HUES64 (cell line): ENCODE measurements around the gene TEKT2.

Experiments used
- H3K27ac ChIP-seq: 2 replicates; pipeline ENCODE4 v1.7.0; 2013; ENCODE audit warnings: low read depth, low read length, inconsistent platforms
- H3K27me3 ChIP-seq: 2 replicates; pipeline ENCODE4 v1.6.1; 2013; ENCODE audit warnings: mild to moderate bottlenecking, low read length; ENCODE audit not compliant: insufficient read depth
- H3K36me3 ChIP-seq: 2 replicates; pipeline ENCODE4 v1.6.1; 2013; ENCODE audit warnings: mild to moderate bottlenecking, low read length; ENCODE audit not compliant: insufficient read depth
- H3K4me1 ChIP-seq: 2 replicates; pipeline ENCODE4 v1.6.1; 2013; ENCODE audit warnings: mild to moderate bottlenecking, low read length, moderate library complexity; ENCODE audit not compliant: insufficient read depth
- H3K4me3 ChIP-seq: 2 replicates; pipeline ENCODE4 v1.5.1; 2013; ENCODE audit warnings: mild to moderate bottlenecking, low read length, moderate library complexity
- H3K9ac ChIP-seq: 2 replicates; pipeline ENCODE4 v1.6.1; 2013; ENCODE audit warnings: mild to moderate bottlenecking, low read depth, low read length
- H3K9me3 ChIP-seq: 2 replicates; pipeline ENCODE4 v1.6.1; 2013; ENCODE audit warnings: low read depth, low read length; ENCODE audit not compliant: insufficient read depth
- WGBS: fragments of 150-250, 120-280 bp; methylation state at CpG from one replicate; pipeline ENCODE4 v1.1.7; 2013; ENCODE audit warnings: missing lambda C conversion rate; 5-methylcytosine and 5-hydroxymethylcytosine counted together

Gene TEKT2

GRCh38 chr1:36087233-36088123, 3.6 kb downstream of the TEKT2 start:
- Histone ChIP-seq H3K36me3 (peaks cover 21% of the 10 kb centered on the region), H3K27me3 (no peaks in the 10 kb centered on the region; the same call in 1 of the 2 replicates), H3K27ac (no peak overlapping the region), H3K9ac (no peak overlapping the region), H3K9me3 (no peaks in the 10 kb centered on the region), H3K4me3 (no peak overlapping the region), H3K4me1 (peaks cover 6% of the 10 kb centered on the region; the same call in 1 of the 2 replicates)
- WGBS, result 92% methylated on average over 31 of the region's 31 CpGs

GRCh38 chr1:36088265-36088576, 4.3 kb downstream of the TEKT2 start:
- H3K9ac ChIP-seq, result peak overlapping the region; percentile 62
- H3K27ac ChIP-seq, result 0 out of 2 replicates have a peak overlapping the region, but pooled peaks have one; percentile 25
- H3K4me1 ChIP-seq, result peaks cover 6% of the 10 kb centered on the region; the same call in 1 of the 2 replicates

GRCh38 chr1:36088577-36089392, 4.9 kb downstream of the TEKT2 start, which contains the start of gene ADPRS:
ADPRS (plus strand) TSS chr1:36088892; CDS start chr1:36088905, 13 bp downstream.
- no peaks in the 10 kb centered on the region; the same call in 1 of the 2 replicates for H3K27me3 ChIP-seq
- H3K27ac ChIP-seq, result peak within 1 kb of the TSS; percentile 60; the same call in 1 of the 2 replicates
- peaks cover 6% of the 10 kb centered on the region; the same call in 1 of the 2 replicates for H3K4me1 ChIP-seq
- peaks cover 34% of the 10 kb centered on the region for H3K36me3 ChIP-seq
- H3K4me3 ChIP-seq, result peak within 1 kb of the TSS; percentile 99
- H3K9ac ChIP-seq, result peak within 1 kb of the TSS; percentile 79
- 1% methylated on average over 84 of the region's 84 CpGs for WGBS
- no peaks in the 10 kb centered on the region for H3K9me3 ChIP-seq

More at GRCh38 chr1:36088265-36088576, 4.3 kb downstream of the TEKT2 start:
- 40% methylated on average over 8 of the region's 8 CpGs for WGBS
- peaks cover 29% of the 10 kb centered on the region for H3K36me3 ChIP-seq
- H3K4me3 ChIP-seq, result peak overlapping the region; percentile 99
- H3K27me3 ChIP-seq, result no peaks in the 10 kb centered on the region; the same call in 1 of the 2 replicates
- H3K9me3 ChIP-seq, result no peaks in the 10 kb centered on the region

GRCh38 chr1:36089393-36090121, 5.7 kb downstream of the TEKT2 start:
- Histone ChIP-seq H3K4me1 (peaks cover 6% of the 10 kb centered on the region; the same call in 1 of the 2 replicates), H3K27me3 (no peaks in the 10 kb centered on the region; the same call in 1 of the 2 replicates), H3K27ac (peak overlapping the region; percentile 30; the same call in 1 of the 2 replicates), H3K9me3 (no peaks in the 10 kb centered on the region), H3K36me3 (peaks cover 42% of the 10 kb centered on the region), H3K9ac (peak overlapping the region; percentile 79), H3K4me3 (peak overlapping the region; percentile 99)
- 12% methylated on average over 32 of the region's 32 CpGs for WGBS

GRCh38 chr1:36091141-36091540, 7.2 kb downstream of the TEKT2 start:
- no peak overlapping the region for H3K27ac ChIP-seq
- no peaks in the 10 kb centered on the region for H3K9me3 ChIP-seq
- H3K9ac ChIP-seq, result no peak overlapping the region
- no peaks in the 10 kb centered on the region; the same call in 1 of the 2 replicates for H3K27me3 ChIP-seq
- peaks cover 6% of the 10 kb centered on the region; the same call in 1 of the 2 replicates for H3K4me1 ChIP-seq
- WGBS, result 93% methylated on average over 4 of the region's 4 CpGs
- no peak overlapping the region for H3K4me3 ChIP-seq
- H3K36me3 ChIP-seq, result peaks cover 58% of the 10 kb centered on the region

- H3K27ac ChIP-seq, result no peak overlapping the region
These were observed 7.8 kb downstream of the TEKT2 start for GRCh38 chr1:36091698-36092097.

GRCh38 chr1:36092166-36092797, 8.4 kb downstream of the TEKT2 start:
- WGBS, result 96% methylated on average over 17 of the region's 17 CpGs
- H3K4me1 ChIP-seq, result peaks cover 9% of the 10 kb centered on the region; the same call in 1 of the 2 replicates
- H3K27me3 ChIP-seq, result no peaks in the 10 kb centered on the region
- no peak overlapping the region for H3K9ac ChIP-seq
- peaks cover 61% of the 10 kb centered on the region for H3K36me3 ChIP-seq
- no peak overlapping the region for H3K4me3 ChIP-seq
- H3K27ac ChIP-seq, result no peak overlapping the region
- no peaks in the 10 kb centered on the region for H3K9me3 ChIP-seq

More at GRCh38 chr1:36091698-36092097, 7.8 kb downstream of the TEKT2 start:
- Histone ChIP-seq H3K9ac (no peak overlapping the region), H3K4me3 (no peak overlapping the region), H3K36me3 (peaks cover 61% of the 10 kb centered on the region), H3K27me3 (no peaks in the 10 kb centered on the region), H3K9me3 (no peaks in the 10 kb centered on the region), H3K4me1 (peaks cover 6% of the 10 kb centered on the region; the same call in 1 of the 2 replicates)
- WGBS, result 94% methylated on average over 13 of the region's 13 CpGs

GRCh38 chr1:36092798-36093185, 8.9 kb downstream of the TEKT2 start:
- Histone ChIP-seq H3K36me3 (peaks cover 61% of the 10 kb centered on the region), H3K4me1 (peaks cover 9% of the 10 kb centered on the region; the same call in 1 of the 2 replicates), H3K27ac (no peak overlapping the region), H3K9me3 (no peaks in the 10 kb centered on the region), H3K27me3 (no peaks in the 10 kb centered on the region), H3K9ac (no peak overlapping the region), H3K4me3 (no peak overlapping the region)
- WGBS, result 97% methylated on average over 9 of the region's 9 CpGs

GRCh38 chr1:36093226-36093625, 9.3 kb downstream of the TEKT2 start:
- H3K36me3 ChIP-seq, result peaks cover 61% of the 10 kb centered on the region
- no peak overlapping the region for H3K9ac ChIP-seq
- no peak overlapping the region for H3K27ac ChIP-seq

GRCh38 chr1:36093929-36094328, 10.0 kb downstream of the TEKT2 start:
- H3K27ac ChIP-seq, result no peak overlapping the region
- H3K4me1 ChIP-seq, result peaks cover 9% of the 10 kb centered on the region; the same call in 1 of the 2 replicates
- no peaks in the 10 kb centered on the region for H3K9me3 ChIP-seq
- WGBS, result 94% methylated on average over 3 of the region's 3 CpGs
- no peak overlapping the region for H3K4me3 ChIP-seq
- H3K36me3 ChIP-seq, result peaks cover 61% of the 10 kb centered on the region
- H3K9ac ChIP-seq, result no peak overlapping the region
- H3K27me3 ChIP-seq, result no peaks in the 10 kb centered on the region

More at GRCh38 chr1:36093226-36093625, 9.3 kb downstream of the TEKT2 start:
- no peaks in the 10 kb centered on the region for H3K9me3 ChIP-seq
- no peaks in the 10 kb centered on the region for H3K27me3 ChIP-seq
- H3K4me1 ChIP-seq, result peaks cover 9% of the 10 kb centered on the region; the same call in 1 of the 2 replicates
- H3K4me3 ChIP-seq, result no peak overlapping the region
- 96% methylated on average over 7 of the region's 7 CpGs for WGBS
